ENCODE results near the gene MIEF1.

MIEF1 gene

GRCh38 chr22:39563571-39564428 is 61.7 kb downstream of the MIEF1 start:
- no peak for DNase-seq

- DNase-seq: no peak
Measured at GRCh38 chr22:39565414-39565944, 63.4 kb downstream of the MIEF1 start.

GRCh38 chr22:39567135-39567946 is 65.3 kb downstream of the MIEF1 start:
- no peak for DNase-seq

Data from SIG-M5 (cell line).